ENCODE data around the gene PDE2A.

- TF ChIP-seq CTCF (IDR thresholded peaks at IDR 0.05; ENCODE audit: insufficient read depth, low read depth, low read length) (no peak), EZH2 (IDR thresholded peaks at IDR 0.05; ENCODE audit: insufficient read depth, low read length) (no peak)
These were observed 53.1 kb downstream of the PDE2A start for GRCh38 chr11:72621008-72621610.

Data from astrocyte (in vitro differentiated cells and primary cell).